Measurements from ENCODE around the gene HK3. TPM values are rescaled to one million over a fixed set of nuclear protein-coding genes. Genes with fewer than 3 reads are reported as not detected.

Gene HK3
- total and polyA plus RNA-seq, 4 donors, result 4.3 to 25.5 (median 13.3) TPM

GRCh38 chr5:176853151-176853778 lies 45.9 kb downstream of the HK3 start:
- WGBS, result 82% methylated on average over 20 of the region's 20 CpGs
- TF ChIP-seq YY1 (IDR thresholded peaks at IDR 0.05), result no peak
- no peak overlapping the region for H3K27ac ChIP-seq (ENCODE audit: low read depth in 1 of 2, low read length in 2 of 2)
- H3K4me3 ChIP-seq (ENCODE audit: low read depth in 1 of 3, low read length in 3 of 3), result no peak overlapping the region
- H3K9me3 ChIP-seq (ENCODE audit: control insufficient read depth in 4 of 4, low read length in 3 of 4), result no peaks in the 10 kb centered on the region
- DNase-seq (ENCODE audit: low spot score), result no peak
- no peaks in the 10 kb centered on the region for H3K36me3 ChIP-seq (ENCODE audit: control insufficient read depth in 4 of 4, insufficient read depth in 3 of 4, low read depth in 1 of 4, low read length in 3 of 4)
- no peak overlapping the region for H3K9ac ChIP-seq (ENCODE audit: low read depth in 1 of 2, low read length in 2 of 2)
- no peaks in the 10 kb centered on the region for H3K27me3 ChIP-seq (ENCODE audit: control insufficient read depth in 4 of 4, insufficient read depth in 4 of 4, low read length in 3 of 4)
- H3K4me1 ChIP-seq (ENCODE audit: control insufficient read depth in 4 of 4, insufficient read depth in 4 of 4, low read length in 3 of 4), result no peaks in the 10 kb centered on the region

- WGBS, result 85% methylated on average over 17 of the region's 17 CpGs
- no peak overlapping the region for H3K4me3 ChIP-seq (ENCODE audit: low read depth in 1 of 3, low read length in 3 of 3)
- no peak overlapping the region for H3K27ac ChIP-seq (ENCODE audit: low read depth in 1 of 2, low read length in 2 of 2)
- TF ChIP-seq TAF1 (conservative IDR thresholded peaks at IDR 0.05), result no peak
- TF ChIP-seq EGR1 (IDR thresholded peaks at IDR 0.05; ENCODE audit: low read depth in 2 of 2), result no peak
- TF ChIP-seq YY1 (IDR thresholded peaks at IDR 0.05), result no peak
- TF ChIP-seq CTCF (IDR thresholded peaks at IDR 0.05; ENCODE audit: low read depth, low read length, missing input control), result no peak
- TF ChIP-seq ZBTB33 (IDR thresholded peaks at IDR 0.05), result no peak
- TF ChIP-seq SP1 (IDR thresholded peaks at IDR 0.05), result no peak
- TF ChIP-seq NR2F2 (IDR thresholded peaks at IDR 0.05), result no peak
- no peak for TF ChIP-seq FOXA1 (IDR thresholded peaks at IDR 0.05)
- H3K9ac ChIP-seq (ENCODE audit: low read depth in 1 of 2, low read length in 2 of 2), result no peak overlapping the region
- H3K27me3 ChIP-seq (ENCODE audit: control insufficient read depth in 4 of 4, insufficient read depth in 4 of 4, low read length in 3 of 4), result no peaks in the 10 kb centered on the region
- no peak for DNase-seq (ENCODE audit: low spot score)
- no peaks in the 10 kb centered on the region for H3K36me3 ChIP-seq (ENCODE audit: control insufficient read depth in 4 of 4, insufficient read depth in 3 of 4, low read depth in 1 of 4, low read length in 3 of 4)
- H3K9me3 ChIP-seq (ENCODE audit: control insufficient read depth in 4 of 4, low read length in 3 of 4), result no peaks in the 10 kb centered on the region
- H3K4me1 ChIP-seq (ENCODE audit: control insufficient read depth in 4 of 4, insufficient read depth in 4 of 4, low read length in 3 of 4), result no peaks in the 10 kb centered on the region
Observed at GRCh38 chr5:176851871-176852658, 47.1 kb downstream of the HK3 start.

GRCh38 chr5:176851380-176851779 lies 47.8 kb downstream of the HK3 start:
- Histone ChIP-seq H3K9me3 (ENCODE audit: control insufficient read depth in 4 of 4, low read length in 3 of 4) (no peaks in the 10 kb centered on the region), H3K27me3 (ENCODE audit: control insufficient read depth in 4 of 4, insufficient read depth in 4 of 4, low read length in 3 of 4) (no peaks in the 10 kb centered on the region), H3K9ac (ENCODE audit: low read depth in 1 of 2, low read length in 2 of 2) (no peak overlapping the region), H3K4me1 (ENCODE audit: control insufficient read depth in 4 of 4, insufficient read depth in 4 of 4, low read length in 3 of 4) (no peaks in the 10 kb centered on the region), H3K4me3 (ENCODE audit: low read depth in 1 of 3, low read length in 3 of 3) (no peak overlapping the region), H3K36me3 (ENCODE audit: control insufficient read depth in 4 of 4, insufficient read depth in 3 of 4, low read depth in 1 of 4, low read length in 3 of 4) (no peaks in the 10 kb centered on the region), H3K27ac (ENCODE audit: low read depth in 1 of 2, low read length in 2 of 2) (no peak overlapping the region)
- 82% methylated on average over 12 of the region's 12 CpGs for WGBS
- TF ChIP-seq MAX (IDR thresholded peaks at IDR 0.05) (no peak), ATF3 (IDR thresholded peaks at IDR 0.05) (no peak), JUND (IDR thresholded peaks at IDR 0.05) (no peak), SP1 (IDR thresholded peaks at IDR 0.05) (no peak), FOXA1 (IDR thresholded peaks at IDR 0.05) (no peak), FOXA2 (IDR thresholded peaks at IDR 0.05) (no peak), YY1 (IDR thresholded peaks at IDR 0.05) (no peak), HNF4A (conservative IDR thresholded peaks at IDR 0.05) (no peak), RAD21 (IDR thresholded peaks at IDR 0.05) (no peak), ZBTB33 (IDR thresholded peaks at IDR 0.05) (no peak), REST (IDR thresholded peaks at IDR 0.05) (no peak)
- DNase-seq (ENCODE audit: low spot score), result no peak

Measured in liver (tissue), 9 donors.